Measurements from ENCODE around the gene PHF21A.

The PHF21A gene

DNA sequence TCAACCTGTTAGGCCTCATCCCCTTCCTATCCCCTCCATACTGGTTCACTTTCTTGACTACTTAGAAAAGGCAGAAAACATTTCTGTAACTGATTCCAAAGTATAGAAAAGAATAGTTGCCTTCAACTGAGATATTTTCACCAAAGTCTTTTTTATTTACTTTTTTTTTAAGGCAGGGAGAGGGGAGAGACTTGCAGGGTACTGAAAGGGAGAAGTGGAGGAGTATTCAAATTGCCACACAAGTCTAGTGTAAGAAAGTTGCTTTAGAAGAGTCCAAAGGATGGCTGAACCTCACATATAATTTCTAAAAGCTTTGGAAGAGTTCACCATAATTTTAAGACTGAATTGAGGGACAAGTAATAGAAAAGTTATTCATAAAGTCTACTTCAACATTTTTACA is 6.3 kb downstream of the PHF21A start:
- TF ChIP-seq, protein P1, sequence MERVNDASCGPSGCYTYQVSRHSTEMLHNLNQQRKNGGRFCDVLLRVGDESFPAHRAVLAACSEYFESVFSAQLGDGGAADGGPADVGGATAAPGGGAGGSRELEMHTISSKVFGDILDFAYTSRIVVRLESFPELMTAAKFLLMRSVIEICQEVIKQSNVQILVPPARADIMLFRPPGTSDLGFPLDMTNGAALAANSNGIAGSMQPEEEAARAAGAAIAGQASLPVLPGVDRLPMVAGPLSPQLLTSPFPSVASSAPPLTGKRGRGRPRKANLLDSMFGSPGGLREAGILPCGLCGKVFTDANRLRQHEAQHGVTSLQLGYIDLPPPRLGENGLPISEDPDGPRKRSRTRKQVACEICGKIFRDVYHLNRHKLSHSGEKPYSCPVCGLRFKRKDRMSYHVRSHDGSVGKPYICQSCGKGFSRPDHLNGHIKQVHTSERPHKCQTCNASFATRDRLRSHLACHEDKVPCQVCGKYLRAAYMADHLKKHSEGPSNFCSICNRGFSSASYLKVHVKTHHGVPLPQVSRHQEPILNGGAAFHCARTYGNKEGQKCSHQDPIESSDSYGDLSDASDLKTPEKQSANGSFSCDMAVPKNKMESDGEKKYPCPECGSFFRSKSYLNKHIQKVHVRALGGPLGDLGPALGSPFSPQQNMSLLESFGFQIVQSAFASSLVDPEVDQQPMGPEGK (CRISPR knock-in tag; IDR thresholded peaks at IDR 0.05; ENCODE audit: borderline replicate concordance): no peak
- no peak for TF ChIP-seq ARNTL (CRISPR knock-in tag; IDR thresholded peaks at IDR 0.05; ENCODE audit: borderline replicate concordance, low read depth)
- no peak for TF ChIP-seq CSDC2 (CRISPR knock-in tag; IDR thresholded peaks at IDR 0.05)
- TF ChIP-seq ZNF565 (CRISPR knock-in tag; conservative IDR thresholded peaks at IDR 0.05; ENCODE audit: low read depth): no peak
- no peak for TF ChIP-seq TCF4 (CRISPR knock-in tag; IDR thresholded peaks at IDR 0.05; ENCODE audit: borderline replicate concordance)
- TF ChIP-seq ZC3H10 (CRISPR knock-in tag; IDR thresholded peaks at IDR 0.05): no peak
- TF ChIP-seq SNAI2 (CRISPR knock-in tag; IDR thresholded peaks at IDR 0.05): no peak
- no peak for TF ChIP-seq ZNF8 (CRISPR knock-in tag; IDR thresholded peaks at IDR 0.05)
- TF ChIP-seq PPARA (CRISPR knock-in tag; IDR thresholded peaks at IDR 0.05; ENCODE audit: borderline replicate concordance): no peak
- TF ChIP-seq ISL1 (CRISPR knock-in tag; IDR thresholded peaks at IDR 0.05): no peak
- no peak for TF ChIP-seq ZNF70 (CRISPR knock-in tag; IDR thresholded peaks at IDR 0.05)
- no peak for TF ChIP-seq GLIS3 (CRISPR knock-in tag; IDR thresholded peaks at IDR 0.05)
- no peak for TF ChIP-seq ZFP30 (CRISPR knock-in tag; IDR thresholded peaks at IDR 0.05)
- TF ChIP-seq, protein P2, sequence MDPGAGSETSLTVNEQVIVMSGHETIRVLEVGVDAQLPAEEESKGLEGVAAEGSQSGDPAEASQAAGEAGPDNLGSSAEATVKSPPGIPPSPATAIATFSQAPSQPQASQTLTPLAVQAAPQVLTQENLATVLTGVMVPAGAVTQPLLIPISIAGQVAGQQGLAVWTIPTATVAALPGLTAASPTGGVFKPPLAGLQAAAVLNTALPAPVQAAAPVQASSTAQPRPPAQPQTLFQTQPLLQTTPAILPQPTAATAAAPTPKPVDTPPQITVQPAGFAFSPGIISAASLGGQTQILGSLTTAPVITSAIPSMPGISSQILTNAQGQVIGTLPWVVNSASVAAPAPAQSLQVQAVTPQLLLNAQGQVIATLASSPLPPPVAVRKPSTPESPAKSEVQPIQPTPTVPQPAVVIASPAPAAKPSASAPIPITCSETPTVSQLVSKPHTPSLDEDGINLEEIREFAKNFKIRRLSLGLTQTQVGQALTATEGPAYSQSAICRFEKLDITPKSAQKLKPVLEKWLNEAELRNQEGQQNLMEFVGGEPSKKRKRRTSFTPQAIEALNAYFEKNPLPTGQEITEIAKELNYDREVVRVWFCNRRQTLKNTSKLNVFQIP (CRISPR knock-in tag; IDR thresholded peaks at IDR 0.05; ENCODE audit: borderline replicate concordance, low read depth): no peak
- TF ChIP-seq BACH2 (CRISPR knock-in tag; IDR thresholded peaks at IDR 0.05; ENCODE audit: borderline replicate concordance): no peak
- TF ChIP-seq RARB (CRISPR knock-in tag; IDR thresholded peaks at IDR 0.05): no peak
- TF ChIP-seq, protein P3, sequence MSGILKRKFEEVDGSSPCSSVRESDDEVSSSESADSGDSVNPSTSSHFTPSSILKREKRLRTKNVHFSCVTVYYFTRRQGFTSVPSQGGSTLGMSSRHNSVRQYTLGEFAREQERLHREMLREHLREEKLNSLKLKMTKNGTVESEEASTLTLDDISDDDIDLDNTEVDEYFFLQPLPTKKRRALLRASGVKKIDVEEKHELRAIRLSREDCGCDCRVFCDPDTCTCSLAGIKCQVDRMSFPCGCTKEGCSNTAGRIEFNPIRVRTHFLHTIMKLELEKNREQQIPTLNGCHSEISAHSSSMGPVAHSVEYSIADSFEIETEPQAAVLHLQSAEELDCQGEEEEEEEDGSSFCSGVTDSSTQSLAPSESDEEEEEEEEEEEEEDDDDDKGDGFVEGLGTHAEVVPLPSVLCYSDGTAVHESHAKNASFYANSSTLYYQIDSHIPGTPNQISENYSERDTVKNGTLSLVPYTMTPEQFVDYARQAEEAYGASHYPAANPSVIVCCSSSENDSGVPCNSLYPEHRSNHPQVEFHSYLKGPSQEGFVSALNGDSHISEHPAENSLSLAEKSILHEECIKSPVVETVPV (CRISPR knock-in tag; IDR thresholded peaks at IDR 0.05): no peak
- TF ChIP-seq TOX (CRISPR knock-in tag; IDR thresholded peaks at IDR 0.05; ENCODE audit: borderline replicate concordance): no peak
- no peak for TF ChIP-seq CREB5 (CRISPR knock-in tag; IDR thresholded peaks at IDR 0.05; ENCODE audit: low read depth)
- TF ChIP-seq TSHZ2 (CRISPR knock-in tag; IDR thresholded peaks at IDR 0.05): no peak
- no peak for ATAC-seq

GRCh38 chr11:46114378-46114777 is 6.9 kb downstream of the PHF21A start:
- ATAC-seq: no peak
- TF ChIP-seq, protein P3 (CRISPR knock-in tag; IDR thresholded peaks at IDR 0.05): no peak
- TF ChIP-seq ARNTL (CRISPR knock-in tag; IDR thresholded peaks at IDR 0.05; ENCODE audit: borderline replicate concordance, low read depth) (no peak), CSDC2 (CRISPR knock-in tag; IDR thresholded peaks at IDR 0.05) (no peak), TOX (CRISPR knock-in tag; IDR thresholded peaks at IDR 0.05; ENCODE audit: borderline replicate concordance) (no peak), PPARA (CRISPR knock-in tag; IDR thresholded peaks at IDR 0.05; ENCODE audit: borderline replicate concordance) (no peak), GLIS3 (CRISPR knock-in tag; IDR thresholded peaks at IDR 0.05) (no peak), ISL1 (CRISPR knock-in tag; IDR thresholded peaks at IDR 0.05) (no peak), RARB (CRISPR knock-in tag; IDR thresholded peaks at IDR 0.05) (no peak), BACH2 (CRISPR knock-in tag; IDR thresholded peaks at IDR 0.05; ENCODE audit: borderline replicate concordance) (no peak), CREB5 (CRISPR knock-in tag; IDR thresholded peaks at IDR 0.05; ENCODE audit: low read depth) (no peak), ZNF565 (CRISPR knock-in tag; conservative IDR thresholded peaks at IDR 0.05; ENCODE audit: low read depth) (no peak), ZNF8 (CRISPR knock-in tag; IDR thresholded peaks at IDR 0.05) (no peak), TSHZ2 (CRISPR knock-in tag; IDR thresholded peaks at IDR 0.05) (no peak), ZC3H10 (CRISPR knock-in tag; IDR thresholded peaks at IDR 0.05) (no peak)
- TF ChIP-seq, protein P2 (CRISPR knock-in tag; IDR thresholded peaks at IDR 0.05; ENCODE audit: borderline replicate concordance, low read depth): no peak

Measured in SK-N-SH treated with all-trans-retinoic acid at 6 μM for 48 hours (cell line).